GM18502 (cell line): Measurements from ENCODE around the gene TMPRSS9.
"Not testable (repeated sequence)": the region's sequence is repeated elsewhere in the genome, so short reads cannot be mapped to it uniquely, and the experiment has no call there.

Experiments
- ATAC-seq: cut with Tn5 transposase; IDR thresholded peaks from one replicate; pipeline ENCODE4 v1.9.1; 2021; ENCODE audit warnings: mild to moderate bottlenecking; ENCODE audit not compliant: unreplicated experiment, poor library complexity

The TMPRSS9 gene

GRCh38 chr19:2415973-2416319, 55.9 kb downstream of the TMPRSS9 start:
- no peak for ATAC-seq

GRCh38 chr19:2416321-2417097, 56.4 kb downstream of the TMPRSS9 start:
- no peak for ATAC-seq

- not testable (repeated sequence) for ATAC-seq
Measured at GRCh38 chr19:2417436-2417835, 57.4 kb downstream of the TMPRSS9 start.

- no peak for ATAC-seq
Measured at GRCh38 chr19:2417881-2418406, 57.9 kb downstream of the TMPRSS9 start.

- no peak for ATAC-seq
Measured at GRCh38 chr19:2419754-2420153, 59.7 kb downstream of the TMPRSS9 start.

GRCh38 chr19:2420490-2420889, 60.4 kb downstream of the TMPRSS9 start:
- ATAC-seq: no peak

- no peak for ATAC-seq
Measured at GRCh38 chr19:2421581-2422306, 61.7 kb downstream of the TMPRSS9 start.

GRCh38 chr19:2423071-2423914, 63.2 kb downstream of the TMPRSS9 start:
- no peak for ATAC-seq

GRCh38 chr19:2423915-2424685, 64.0 kb downstream of the TMPRSS9 start:
- no peak for ATAC-seq

GRCh38 chr19:2424686-2425621, 64.9 kb downstream of the TMPRSS9 start:
- ATAC-seq: no peak

GRCh38 chr19:2425622-2426581, 65.8 kb downstream of the TMPRSS9 start:
- ATAC-seq: no peak

GRCh38 chr19:2426611-2427428, 66.8 kb downstream of the TMPRSS9 start:
- peak; percentile 11 for ATAC-seq

- ATAC-seq: peak; percentile 74
Measured at GRCh38 chr19:2427429-2428320, 67.6 kb downstream of the TMPRSS9 start, which contains the start of gene TIMM13. Gene TIMM13 (minus strand): TSS chr19:2427586. CDS start chr19:2427533, 53 bp downstream.

GRCh38 chr19:2428321-2428690, 68.2 kb downstream of the TMPRSS9 start:
- ATAC-seq: no peak

GRCh38 chr19:2428756-2429711, 69.0 kb downstream of the TMPRSS9 start:
- no peak for ATAC-seq
